H1 (cell line): ENCODE results near the gene NUP43. TPM values are rescaled to one million over a fixed set of nuclear protein-coding genes. Genes with fewer than 3 reads are reported as not detected.

Experiments used
- polyA plus RNA-seq, 7 experiments: library from polyadenylated mRNA; depleted of rRNA in 3 of 7; stranded (reverse) in 5 of 7; unstranded in 2 of 7; fragments of >200 nt in 5 of 7; fragments of 200-250 nt in 2 of 7; gene quantifications; 1 replicate in 5 of 7; 2 replicates in 1 of 7; 4 replicates in 1 of 7; pipeline versions ENCODE4 v1.2.1 to v1.2.3, GENCODE V29; 2011 to 2013; ENCODE audit warnings: missing spikeins in 2 of 7, mixed read lengths in 2 of 7
- total RNA-seq: library from RNA; stranded (reverse); fragmentation: NEBNext Ultra II Directional; extraction: Animal tissue kit (Norgen Biotek cat#: 25700); gene quantifications from 2 replicates; pipeline ENCODE4 v1.2.1, GENCODE V29; 2021

Gene NUP43
- total and polyA plus RNA-seq, 2 of the 8 experiments (the other 6 are each of a cell fraction or from before 2014, with no cell fraction given) = 25.2 to 83.4 TPM

Other genes with a start within 250 kb of the NUP43 start
- 33.2 TPM in 2 replicates for gene PPIL4, start 200.5 kb downstream of the NUP43 start, total RNA-seq
- gene PPIL4, start 200.5 kb downstream of the NUP43 start, polyA plus RNA-seq (2011; rRNA removed) = 1.1 and 2.0 TPM in 2 replicates
- 21.6 and 24.0 TPM in 2 replicates for gene GINM1, start 180.2 kb downstream of the NUP43 start, total RNA-seq
- gene GINM1, start 180.2 kb downstream of the NUP43 start, polyA plus RNA-seq (2011; rRNA removed) = 4.0 and 5.1 TPM in 2 replicates
- gene KATNA1, start 97.8 kb downstream of the NUP43 start, total RNA-seq = 19.1 and 20.3 TPM in 2 replicates
- 7.3 and 7.6 TPM in 2 replicates for gene KATNA1, start 97.8 kb downstream of the NUP43 start, polyA plus RNA-seq (2011; rRNA removed)
- gene LATS1, start 28.4 kb downstream of the NUP43 start, total RNA-seq = 20.3 and 21.7 TPM in 2 replicates
- gene LATS1, start 28.4 kb downstream of the NUP43 start, polyA plus RNA-seq (2011; rRNA removed) = 5.9 and 8.9 TPM in 2 replicates
- 91.3 and 91.4 TPM in 2 replicates for gene PCMT1, start 3.2 kb upstream of the NUP43 start, total RNA-seq
- gene PCMT1, start 3.2 kb upstream of the NUP43 start, polyA plus RNA-seq (2011; rRNA removed) = 76.2 and 84.3 TPM in 2 replicates
- gene LRP11, start 117.8 kb upstream of the NUP43 start, total RNA-seq = 20.0 TPM in 2 replicates
- 10.8 and 11.0 TPM in 2 replicates for gene LRP11, start 117.8 kb upstream of the NUP43 start, polyA plus RNA-seq (2011; rRNA removed)
- gene RAET1E, start 151.6 kb upstream of the NUP43 start, total RNA-seq = not detected in 2 replicates
- gene RAET1E, start 151.6 kb upstream of the NUP43 start, polyA plus RNA-seq (2011; rRNA removed) = not detected in 2 replicates
- not detected in 2 replicates for gene RAET1G, start 176.6 kb upstream of the NUP43 start, total RNA-seq
- gene RAET1G, start 176.6 kb upstream of the NUP43 start, polyA plus RNA-seq (2011; rRNA removed) = 0.08 and 0.16 TPM in 2 replicates
- gene ULBP2, start 195.5 kb upstream of the NUP43 start, total RNA-seq = not detected in 2 replicates
- 0.05 TPM in 1 of 2 replicates, not detected in the other for gene ULBP2, start 195.5 kb upstream of the NUP43 start, polyA plus RNA-seq (2011; rRNA removed)
- 0.42 and 0.60 TPM in 2 replicates for gene ULBP1, start 217.4 kb upstream of the NUP43 start, total RNA-seq
- gene ULBP1, start 217.4 kb upstream of the NUP43 start, polyA plus RNA-seq (2011; rRNA removed) = 0.32 and 0.42 TPM in 2 replicates